BLaER1 (cell line): ENCODE results near the gene CCDC12.
"Not testable (repeated sequence)": the region's sequence is repeated elsewhere in the genome, so short reads cannot be mapped to it uniquely, and the experiment has no call there.

Experiments used
- H3K27ac ChIP-seq: shearing (Covaris generic); formaldehyde crosslinking; 2 replicates; pipeline ENCODE4 v1.8.1; 2022
- H3K27me3 ChIP-seq: shearing (Covaris generic); formaldehyde crosslinking; 2 replicates; pipeline ENCODE4 v1.8.1; 2022
- H3K36me3 ChIP-seq: shearing (Covaris generic); formaldehyde crosslinking; 2 replicates; pipeline ENCODE4 v1.8.1; 2022
- H3K4me1 ChIP-seq: shearing (Covaris generic); formaldehyde crosslinking; 2 replicates; pipeline ENCODE4 v1.8.1; 2022
- H3K4me2 ChIP-seq: shearing (Covaris generic); formaldehyde crosslinking; 2 replicates; pipeline ENCODE4 v1.8.1; 2022
- H3K4me3 ChIP-seq: shearing (Covaris generic); formaldehyde crosslinking; 2 replicates; pipeline ENCODE4 v1.8.1; 2022
- H3K9ac ChIP-seq: shearing (Covaris generic); formaldehyde crosslinking; 2 replicates; pipeline ENCODE4 v1.8.1; 2022
- H3K9me3 ChIP-seq: shearing (Covaris generic); formaldehyde crosslinking; 2 replicates; pipeline ENCODE4 v1.8.1; 2022
- H4K20me1 ChIP-seq: shearing (Covaris generic); formaldehyde crosslinking; 2 replicates; pipeline ENCODE4 v1.8.1; 2022
- Cebpa-rat ChIP-seq: shearing (Covaris generic); IDR thresholded peaks from 2 replicates; pipeline ENCODE4 v1.8.1; 2022

CCDC12 gene

DNA sequence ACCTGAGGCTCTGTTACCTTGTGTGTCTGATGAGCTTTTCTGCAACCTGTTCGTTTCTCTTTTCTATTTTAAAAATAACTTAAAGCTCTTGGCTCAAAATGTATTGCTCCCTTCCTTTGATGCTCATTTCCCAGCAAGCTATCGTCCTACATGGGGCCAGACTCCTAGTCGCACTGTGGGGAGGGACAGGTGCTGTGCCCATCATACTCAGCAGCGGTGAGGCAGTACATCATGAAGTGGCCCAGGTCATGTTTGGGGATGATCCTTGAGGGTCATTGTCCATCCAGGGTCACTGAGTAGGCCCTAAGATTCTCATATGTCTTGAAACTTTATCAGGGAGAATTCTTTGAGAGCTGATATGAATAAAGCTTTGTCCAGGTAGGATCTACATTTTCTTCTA lies 57.9 kb downstream of the CCDC12 start:
- no peak overlapping the region for H3K4me2 ChIP-seq
- 0 out of 2 replicates have a peak, but pooled peaks cover 6% of the 10 kb centered on the region for H4K20me1 ChIP-seq
- H3K36me3 ChIP-seq: peaks cover 81% of the 10 kb centered on the region
- H3K9me3 ChIP-seq: peaks cover 22% of the 10 kb centered on the region
- no peak overlapping the region for H3K27ac ChIP-seq
- no peak for TF ChIP-seq Cebpa-rat
- H3K4me1 ChIP-seq: peaks cover 9% of the 10 kb centered on the region
- H3K9ac ChIP-seq: no peak overlapping the region
- no peaks in the 10 kb centered on the region for H3K27me3 ChIP-seq
- no peak overlapping the region for H3K4me3 ChIP-seq

GRCh38 chr3:46918202-46918601 lies 58.3 kb downstream of the CCDC12 start:
- TF ChIP-seq Cebpa-rat: no peak
- no peak overlapping the region for H3K4me2 ChIP-seq
- peaks cover 78% of the 10 kb centered on the region for H3K36me3 ChIP-seq
- H3K9ac ChIP-seq: no peak overlapping the region
- H3K27me3 ChIP-seq: no peaks in the 10 kb centered on the region
- no peak overlapping the region for H3K4me3 ChIP-seq
- 0 out of 2 replicates have a peak, but pooled peaks cover 5% of the 10 kb centered on the region for H4K20me1 ChIP-seq
- H3K9me3 ChIP-seq: peaks cover 22% of the 10 kb centered on the region
- peaks cover 5% of the 10 kb centered on the region for H3K4me1 ChIP-seq
- no peak overlapping the region for H3K27ac ChIP-seq

DNA sequence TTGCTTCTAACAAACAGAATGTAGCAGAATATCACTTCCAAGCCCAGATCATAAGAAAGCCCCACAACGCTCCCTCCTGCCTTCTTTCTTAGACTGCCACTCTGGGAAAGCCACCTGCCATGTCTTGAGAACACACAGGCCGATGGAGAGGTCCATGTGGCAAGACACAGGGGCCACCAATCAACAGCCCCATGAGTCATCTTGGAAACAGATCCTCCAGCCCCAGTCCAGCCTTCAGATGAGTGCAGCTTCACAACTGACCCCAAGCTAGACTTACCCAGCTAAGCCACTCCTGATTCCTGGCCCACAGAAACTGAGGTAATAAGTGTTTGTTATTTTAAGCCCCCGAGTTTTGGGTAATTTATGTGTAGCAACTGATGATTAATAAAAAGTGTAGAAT lies 59.3 kb downstream of the CCDC12 start:
- H3K27ac ChIP-seq: no peak overlapping the region
- H3K27me3 ChIP-seq: no peaks in the 10 kb centered on the region
- no peak overlapping the region for H3K4me2 ChIP-seq
- no peaks in the 10 kb centered on the region for H3K4me1 ChIP-seq
- H3K9ac ChIP-seq: no peak overlapping the region
- peaks cover 69% of the 10 kb centered on the region for H3K36me3 ChIP-seq
- no peak overlapping the region for H3K4me3 ChIP-seq
- peaks cover 22% of the 10 kb centered on the region for H3K9me3 ChIP-seq
- TF ChIP-seq Cebpa-rat: no peak
- no peaks in the 10 kb centered on the region for H4K20me1 ChIP-seq

- Histone ChIP-seq H3K4me1 (no peaks in the 10 kb centered on the region), H3K4me2 (no peak overlapping the region), H3K27ac (no peak overlapping the region), H3K4me3 (no peak overlapping the region), H3K36me3 (peaks cover 64% of the 10 kb centered on the region), H3K9me3 (peaks cover 22% of the 10 kb centered on the region), H4K20me1 (no peaks in the 10 kb centered on the region), H3K27me3 (no peaks in the 10 kb centered on the region), H3K9ac (no peak overlapping the region)
- TF ChIP-seq Cebpa-rat: no peak
Observed at GRCh38 chr3:46916799-46917198, 59.7 kb downstream of the CCDC12 start.

- Histone ChIP-seq H3K27ac (no peak overlapping the region), H3K9ac (no peak overlapping the region), H3K27me3 (no peaks in the 10 kb centered on the region), H3K4me2 (no peak overlapping the region), H3K36me3 (peaks cover 59% of the 10 kb centered on the region), H3K9me3 (peaks cover 22% of the 10 kb centered on the region), H4K20me1 (no peaks in the 10 kb centered on the region), H3K4me1 (no peaks in the 10 kb centered on the region), H3K4me3 (no peak overlapping the region)
- TF ChIP-seq Cebpa-rat: no peak
Observed at GRCh38 chr3:46916278-46916677, 60.3 kb downstream of the CCDC12 start.

- no peak overlapping the region for H3K27ac ChIP-seq
- peaks cover 22% of the 10 kb centered on the region for H3K9me3 ChIP-seq
- H3K27me3 ChIP-seq: no peaks in the 10 kb centered on the region
- no peak overlapping the region for H3K9ac ChIP-seq
- H3K4me2 ChIP-seq: no peak overlapping the region
- peaks cover 1% of the 10 kb centered on the region for H3K4me1 ChIP-seq
- peaks cover 50% of the 10 kb centered on the region for H3K36me3 ChIP-seq
- no peaks in the 10 kb centered on the region for H4K20me1 ChIP-seq
- no peak for TF ChIP-seq Cebpa-rat
- no peak overlapping the region for H3K4me3 ChIP-seq
Observed at GRCh38 chr3:46915297-46915822, 61.2 kb downstream of the CCDC12 start.

DNA sequence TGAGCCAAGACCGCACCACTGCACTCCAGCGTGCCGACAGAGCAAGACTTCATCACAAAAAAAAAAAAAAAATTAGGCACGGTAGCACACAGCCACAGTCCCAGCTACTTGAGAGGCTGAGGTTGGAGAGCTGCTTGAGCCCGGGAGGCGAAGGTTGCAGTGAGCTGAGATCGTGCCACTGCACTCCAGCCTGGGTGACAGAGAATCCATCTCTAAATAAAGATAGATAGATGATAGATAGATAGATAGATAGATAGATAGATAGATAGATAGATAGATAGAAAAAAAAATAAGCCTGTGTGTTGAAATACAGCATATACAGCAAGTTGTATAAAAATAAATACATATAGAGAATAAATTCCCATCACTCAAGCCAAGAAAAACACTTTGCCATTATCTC lies 61.7 kb downstream of the CCDC12 start:
- peaks cover 6% of the 10 kb centered on the region for H3K4me1 ChIP-seq
- H3K9ac ChIP-seq: no peak overlapping the region
- H3K27ac ChIP-seq: no peak overlapping the region
- peaks cover 22% of the 10 kb centered on the region for H3K9me3 ChIP-seq
- peaks cover 45% of the 10 kb centered on the region for H3K36me3 ChIP-seq
- H3K4me3 ChIP-seq: no peak overlapping the region
- no peak for TF ChIP-seq Cebpa-rat
- H4K20me1 ChIP-seq: no peaks in the 10 kb centered on the region
- H3K27me3 ChIP-seq: no peaks in the 10 kb centered on the region
- H3K4me2 ChIP-seq: no peak overlapping the region

DNA sequence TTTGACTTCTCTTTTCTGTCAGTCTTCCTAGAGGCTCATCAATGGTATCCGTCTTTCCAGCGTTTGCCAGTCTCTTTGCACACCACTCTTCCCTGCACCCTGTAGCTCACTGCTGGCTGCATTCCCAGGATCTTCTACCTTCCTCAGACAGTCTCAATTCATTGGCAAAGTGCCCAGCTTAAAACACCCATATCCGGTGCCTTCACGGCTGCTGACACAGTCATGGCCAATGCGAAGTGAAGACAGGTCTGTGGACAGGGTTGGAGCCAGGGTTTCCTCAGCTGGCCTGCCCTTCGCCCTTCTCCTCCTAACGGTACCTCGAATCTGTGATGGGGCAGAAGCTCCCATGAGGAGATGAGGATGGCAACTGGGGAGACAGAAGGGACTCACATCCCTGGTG lies 62.9 kb downstream of the CCDC12 start:
- Histone ChIP-seq H3K27ac (no peak overlapping the region), H3K9me3 (peaks cover 10% of the 10 kb centered on the region), H3K4me1 (peaks cover 18% of the 10 kb centered on the region), H4K20me1 (no peaks in the 10 kb centered on the region), H3K36me3 (peaks cover 33% of the 10 kb centered on the region), H3K4me3 (no peak overlapping the region), H3K27me3 (no peaks in the 10 kb centered on the region), H3K4me2 (no peak overlapping the region), H3K9ac (no peak overlapping the region)
- TF ChIP-seq Cebpa-rat: no peak

DNA sequence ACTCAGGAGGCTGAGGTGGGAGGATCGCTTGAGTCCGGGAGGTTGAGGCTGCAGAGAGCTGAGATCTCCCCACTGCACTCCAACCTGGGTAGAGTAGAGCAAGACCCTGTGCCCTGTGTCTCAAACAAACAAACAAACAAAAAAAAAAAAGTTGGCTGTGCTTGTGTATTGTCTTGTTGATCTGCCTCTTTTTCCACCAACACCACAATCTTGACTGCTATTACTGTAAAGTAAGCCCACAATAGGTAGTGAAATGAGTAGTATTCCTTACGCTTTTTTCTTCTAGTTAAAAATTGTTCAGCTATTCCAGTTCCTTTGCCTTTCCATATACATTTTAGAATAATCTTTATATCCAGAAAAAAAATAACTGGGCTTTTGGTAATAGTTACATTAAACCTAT lies 63.6 kb downstream of the CCDC12 start:
- no peak for TF ChIP-seq Cebpa-rat
- H3K9me3 ChIP-seq: peaks cover 3% of the 10 kb centered on the region
- no peak overlapping the region for H3K4me3 ChIP-seq
- no peaks in the 10 kb centered on the region for H3K27me3 ChIP-seq
- no peak overlapping the region for H3K4me2 ChIP-seq
- H4K20me1 ChIP-seq: no peaks in the 10 kb centered on the region
- H3K27ac ChIP-seq: no peak overlapping the region
- H3K4me1 ChIP-seq: peaks cover 25% of the 10 kb centered on the region
- H3K36me3 ChIP-seq: peaks cover 26% of the 10 kb centered on the region
- H3K9ac ChIP-seq: no peak overlapping the region

DNA sequence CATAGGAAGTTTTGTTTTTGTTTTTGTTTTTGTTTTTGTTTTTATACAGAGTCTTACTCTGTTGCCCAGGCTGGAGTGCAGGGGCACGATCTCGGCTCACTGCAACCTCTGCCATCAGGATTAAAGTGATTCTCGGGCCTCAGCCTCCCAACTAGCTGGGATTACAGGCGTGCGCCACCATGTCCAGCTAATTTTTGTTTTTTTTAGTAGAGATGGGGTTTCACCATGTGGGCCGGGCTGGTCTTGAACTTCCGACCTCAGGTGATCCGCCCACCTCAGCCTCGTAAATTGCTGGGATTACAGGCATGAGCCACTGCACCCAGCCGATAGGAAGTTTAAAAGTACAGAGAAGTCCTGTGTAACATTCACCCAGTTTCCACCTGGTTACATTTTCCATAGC lies 65.6 kb downstream of the CCDC12 start:
- H3K9me3 ChIP-seq, H4K20me1 ChIP-seq, H3K27ac ChIP-seq, H3K27me3 ChIP-seq, H3K9ac ChIP-seq, H3K4me2 ChIP-seq, H3K4me3 ChIP-seq, H3K36me3 ChIP-seq: not testable (repeated sequence)
- peaks cover 25% of the 10 kb centered on the region for H3K4me1 ChIP-seq

GRCh38 chr3:46910166-46910760 lies 66.3 kb downstream of the CCDC12 start:
- Histone ChIP-seq H3K27me3 (no peaks in the 10 kb centered on the region), H3K36me3 (peaks cover 10% of the 10 kb centered on the region), H4K20me1 (no peaks in the 10 kb centered on the region), H3K9ac (0 out of 2 replicates have a peak overlapping the region, but pooled peaks have one; percentile 57), H3K9me3 (no peaks in the 10 kb centered on the region), H3K4me1 (peaks cover 25% of the 10 kb centered on the region), H3K4me3 (no peak overlapping the region), H3K4me2 (peak overlapping the region; percentile 70), H3K27ac (peak overlapping the region; percentile 73)
- no peak for TF ChIP-seq Cebpa-rat
